CD1c-positive myeloid dendritic cell (primary cell): ENCODE results near the gene MMP8.
A peak's percentile ranks its signal among the peaks of the same experiment; 100 is the strongest.

Experiments
- DNase-seq: peaks from one replicate; pipeline ENCODE4 v3.0.0-alpha.2; 2016; ENCODE audit errors: extremely low spot score

Gene MMP8

DNA sequence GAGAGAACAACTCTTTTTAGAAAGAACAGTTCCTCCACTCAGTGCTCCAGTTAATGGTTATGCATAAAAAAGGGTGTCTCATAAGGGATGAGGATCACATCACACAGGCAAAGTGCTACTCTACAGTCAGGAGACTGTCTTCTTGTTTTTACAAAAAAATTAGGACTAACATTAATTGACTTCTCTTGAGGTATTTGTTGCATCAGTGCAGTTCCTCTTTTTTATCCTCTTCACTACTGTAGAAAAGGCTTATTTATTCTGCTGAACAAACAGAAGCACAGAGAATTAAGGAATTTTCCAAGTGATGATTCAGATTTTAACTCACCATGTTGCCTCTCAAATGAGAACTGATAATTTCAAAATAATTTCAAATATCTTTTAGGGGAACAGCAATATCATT lies 1.9 kb downstream of the MMP8 start:
- peak; percentile 85 for DNase-seq

DNA sequence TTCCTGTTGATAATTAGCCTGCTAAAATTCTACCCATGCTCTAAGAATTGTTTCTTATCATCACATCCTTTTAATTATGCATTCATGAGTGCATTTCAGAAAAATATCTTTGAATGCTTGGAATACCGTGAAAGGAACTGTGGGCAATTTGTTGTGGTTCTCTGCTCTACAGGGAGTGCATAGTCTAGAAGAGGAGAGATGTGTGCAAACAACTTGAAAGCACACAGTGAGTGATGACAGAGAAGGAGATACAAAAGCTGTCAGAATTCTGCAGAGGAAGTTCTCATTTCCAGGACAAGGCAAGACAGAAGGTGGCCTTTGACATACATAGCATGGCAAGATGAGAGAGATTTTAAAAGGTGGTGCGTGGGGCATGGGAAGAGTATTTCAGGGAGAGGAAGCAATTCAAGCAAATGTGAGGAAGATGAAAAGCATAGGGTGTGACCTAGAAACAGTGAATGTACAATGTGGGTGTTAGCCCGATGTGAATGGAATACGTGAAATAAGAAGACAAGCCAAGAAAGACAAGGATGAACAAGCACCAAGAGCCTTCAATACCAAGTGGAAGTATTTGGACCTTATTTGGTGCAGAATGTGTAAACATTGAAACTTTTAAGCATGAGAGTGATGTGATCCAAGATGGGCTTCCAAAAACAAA lies 5.0 kb downstream of the MMP8 start:
- no peak for DNase-seq

DNA sequence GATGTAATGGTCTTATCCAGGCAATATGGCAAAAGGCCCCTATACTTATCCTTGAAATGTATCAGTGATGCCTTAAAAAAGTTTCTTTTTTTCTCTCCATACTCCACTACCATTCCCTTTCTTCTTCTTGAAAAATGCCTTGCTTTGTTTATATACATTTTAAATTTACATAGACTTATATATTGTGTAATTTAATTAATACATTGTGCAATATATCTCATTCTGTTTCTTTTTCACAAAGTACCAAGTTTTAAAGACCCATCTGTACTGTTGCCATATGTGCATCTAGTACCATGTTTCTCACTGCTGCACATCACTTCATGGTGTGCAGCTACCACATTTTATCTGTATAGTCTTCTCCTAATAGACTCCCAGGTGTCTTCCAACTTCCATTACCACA lies 7.5 kb downstream of the MMP8 start:
- no peak for DNase-seq

DNA sequence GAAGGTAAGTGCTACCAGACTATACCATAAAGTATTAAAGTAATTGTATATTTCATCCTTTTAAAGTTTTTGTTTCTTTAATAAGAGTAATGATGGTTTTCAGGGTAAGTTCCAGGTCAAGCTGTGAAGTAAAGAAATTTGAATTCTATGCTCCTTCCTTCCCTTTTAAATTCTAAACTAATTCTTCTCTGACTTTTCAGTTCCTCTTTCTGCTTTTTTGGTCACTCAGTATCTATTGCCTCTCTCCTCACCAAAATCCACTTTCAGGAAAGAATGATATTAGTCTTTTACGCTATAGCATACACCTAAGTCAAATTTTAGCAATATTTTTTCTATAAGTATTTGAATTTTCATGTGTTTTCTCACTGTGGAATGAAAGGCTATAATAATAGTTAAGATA lies 8.2 kb downstream of the MMP8 start:
- DNase-seq: peak; percentile 55

DNA sequence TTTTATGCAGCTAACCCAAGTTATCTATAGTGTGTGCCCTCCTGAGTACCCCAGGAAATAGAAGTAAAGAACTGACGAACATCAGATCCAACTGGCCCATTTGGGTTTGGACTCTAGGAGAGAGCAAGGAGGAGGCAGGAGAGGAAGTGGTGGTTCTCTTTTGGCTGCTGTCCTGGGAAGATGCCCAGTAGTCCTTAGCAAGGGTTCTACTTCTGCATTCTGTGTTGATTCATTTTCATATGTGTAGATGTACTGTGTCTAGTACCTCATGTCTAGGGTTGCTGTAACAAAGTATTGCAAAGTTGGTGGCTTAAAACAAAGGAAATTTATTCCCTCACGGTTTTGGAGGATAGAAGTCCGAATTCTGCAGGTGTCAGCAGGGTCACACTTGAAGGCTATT lies 12.6 kb downstream of the MMP8 start:
- peak; percentile 74 for DNase-seq

DNA sequence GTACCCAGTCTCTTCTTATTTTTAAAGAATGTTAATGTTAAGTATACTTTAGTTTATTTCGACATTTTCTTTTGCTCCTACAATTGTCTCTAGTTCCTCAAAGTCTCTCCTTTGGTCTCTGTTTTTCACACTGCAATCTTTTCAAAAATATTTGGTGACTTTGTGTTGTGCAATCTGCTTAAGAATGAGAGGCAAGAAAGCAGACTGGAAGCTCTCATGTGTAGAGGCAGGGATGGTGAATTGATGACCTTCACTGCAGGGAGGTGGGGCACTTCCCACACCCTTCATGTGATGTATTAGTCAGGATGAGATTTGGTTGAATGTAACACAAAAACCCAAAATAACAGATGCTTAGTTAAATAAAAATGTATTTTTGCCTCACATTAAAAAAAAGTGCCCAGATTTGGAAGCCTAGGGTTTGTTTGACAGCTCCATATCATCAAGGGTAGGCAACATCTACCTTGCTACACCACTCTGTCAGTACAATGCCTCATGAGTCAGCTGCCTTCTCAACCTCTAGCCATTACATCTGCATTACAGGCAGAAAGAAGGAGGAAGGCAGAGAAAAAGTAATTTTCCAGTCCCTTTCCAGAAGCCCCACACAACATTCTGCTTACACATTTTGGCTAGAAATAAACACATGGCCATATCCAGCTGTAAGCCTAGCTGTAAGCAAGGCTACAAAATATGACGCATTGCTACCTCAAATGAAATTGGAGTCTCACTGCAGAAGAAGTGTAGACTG lies 15.4 kb downstream of the MMP8 start:
- peak; percentile 54 for DNase-seq

DNA sequence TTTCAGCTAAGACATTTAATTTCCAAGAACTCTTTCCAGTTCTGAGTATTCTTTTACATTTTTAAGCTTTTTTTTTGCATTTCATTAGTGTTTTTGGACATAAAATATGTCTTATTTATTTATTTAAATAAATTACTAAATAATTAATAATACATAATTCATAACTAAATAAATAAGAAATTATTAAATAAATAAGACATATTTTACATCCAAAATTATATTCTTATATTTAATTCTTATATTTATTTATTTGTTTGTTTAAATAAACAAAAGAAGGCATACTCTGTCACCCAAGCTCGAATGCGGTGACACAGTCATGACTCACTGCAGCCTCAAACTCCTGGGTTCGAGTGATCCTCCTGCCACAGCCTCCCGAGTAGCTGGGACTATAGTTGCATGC lies 16.1 kb downstream of the MMP8 start:
- no peak for DNase-seq

DNA sequence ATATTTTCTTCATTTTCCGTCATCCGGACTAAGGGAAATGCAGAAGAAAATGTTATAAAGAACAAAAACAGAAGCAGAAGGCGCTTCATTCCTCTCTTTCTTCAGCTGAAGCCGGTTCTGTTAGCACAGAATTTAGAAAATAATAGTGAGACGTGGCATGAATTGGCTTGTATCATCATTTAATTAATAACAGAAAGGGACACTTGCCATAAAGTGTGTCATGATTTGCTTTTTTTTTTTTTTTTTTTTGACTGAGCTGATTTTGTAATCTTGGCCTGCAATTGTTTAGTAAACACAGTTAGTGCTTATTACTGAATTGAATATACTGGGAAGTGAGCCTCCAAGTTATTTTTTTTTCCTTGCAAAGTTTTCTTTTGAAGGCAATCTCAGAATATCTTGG lies 19.1 kb downstream of the MMP8 start, which contains the start of gene MMP27:
Gene MMP27, minus strand, starts transcription at position 144 of the 400 bp plus-strand sequence. Its CDS starts 55 bp downstream, at position 89.
- DNase-seq: no peak

DNA sequence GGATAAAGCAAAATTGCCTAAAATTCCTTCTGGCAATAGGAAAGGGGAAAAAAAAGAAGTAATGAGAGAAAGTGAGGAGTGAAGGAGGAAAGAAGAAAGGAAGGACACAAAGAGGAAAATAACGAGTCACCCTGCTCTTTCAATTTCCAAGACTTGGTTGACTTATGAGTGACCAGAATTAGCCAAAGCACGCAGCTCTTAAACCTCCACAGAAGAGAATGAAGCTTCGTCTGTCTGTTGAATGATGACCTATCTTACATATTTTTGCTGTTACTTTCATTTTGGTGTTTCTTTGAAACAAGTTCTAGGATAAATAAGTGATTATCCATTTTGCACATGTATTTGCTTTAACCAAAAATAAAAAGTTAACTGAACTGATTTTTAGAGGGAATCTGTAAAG lies 19.9 kb downstream of the MMP8 start:
- no peak for DNase-seq

DNA sequence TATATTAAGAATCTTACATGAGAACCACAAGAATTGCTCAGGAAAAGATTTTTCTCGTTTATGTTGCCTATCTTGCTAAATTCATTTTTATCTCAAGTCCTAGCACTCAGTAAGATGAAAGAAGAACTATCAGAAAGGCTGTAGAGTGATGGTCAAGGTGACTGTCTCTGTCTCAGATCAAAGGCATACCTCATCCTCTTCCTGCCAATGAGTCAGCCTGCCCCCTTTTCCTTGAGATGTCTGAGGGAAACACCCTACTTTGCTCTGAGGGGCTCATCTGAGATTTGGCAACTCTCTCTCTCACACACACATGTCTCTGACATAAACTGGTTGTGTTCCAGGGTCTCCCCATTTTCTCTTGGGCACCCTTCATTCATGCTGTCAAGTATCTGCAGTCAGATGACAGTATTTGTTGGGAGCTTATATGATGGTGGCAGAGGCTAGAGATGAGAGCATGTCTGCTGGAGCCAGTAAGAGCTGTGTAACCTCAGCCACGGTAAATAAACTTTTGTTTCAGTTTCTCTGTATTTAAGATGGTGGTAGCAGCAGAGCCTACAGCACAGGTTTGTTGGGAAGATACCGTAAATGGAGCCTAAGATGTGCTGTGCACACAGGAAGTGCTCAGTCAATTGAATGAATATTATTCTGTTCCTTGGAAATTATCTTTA lies 20.8 kb downstream of the MMP8 start:
- DNase-seq: no peak

DNA sequence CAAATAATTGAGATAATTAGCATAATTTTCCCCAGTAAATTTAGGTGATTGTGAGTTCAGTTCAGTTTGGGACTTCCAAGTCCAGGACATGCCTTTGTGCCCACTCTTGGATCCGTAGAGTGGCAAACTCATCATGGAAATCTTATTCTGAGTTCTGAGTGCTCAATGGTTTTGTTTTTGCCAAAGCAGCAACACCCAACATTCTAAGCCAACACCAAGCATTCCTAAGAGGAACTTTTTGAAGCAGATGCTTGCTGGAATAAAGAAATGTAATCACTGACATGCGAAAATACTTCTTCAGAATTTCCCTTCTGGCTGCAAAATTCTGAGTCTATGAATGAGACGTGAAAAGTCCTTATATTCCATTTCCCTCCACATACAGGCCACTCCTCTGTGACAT lies 29.6 kb downstream of the MMP8 start:
- DNase-seq: no peak

DNA sequence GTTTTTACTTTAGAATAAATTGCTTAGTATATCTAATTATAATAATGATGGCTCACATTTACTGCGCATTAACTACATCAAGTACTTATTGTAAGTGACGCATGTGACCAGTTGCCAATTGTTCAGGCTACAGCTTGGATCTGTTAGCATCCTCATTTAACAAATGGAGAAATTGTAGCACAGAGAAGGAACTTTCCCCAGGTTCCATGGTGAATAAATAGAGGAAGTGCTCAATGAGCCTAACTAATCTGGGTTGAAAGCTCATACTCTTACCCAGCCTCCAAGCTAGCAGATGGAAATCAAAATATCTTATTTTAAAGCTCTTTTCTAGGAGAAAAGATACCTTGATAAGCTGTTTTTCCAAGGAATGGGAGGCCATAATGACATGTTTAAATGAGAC lies 39.0 kb downstream of the MMP8 start:
- peak; percentile 66 for DNase-seq

DNA sequence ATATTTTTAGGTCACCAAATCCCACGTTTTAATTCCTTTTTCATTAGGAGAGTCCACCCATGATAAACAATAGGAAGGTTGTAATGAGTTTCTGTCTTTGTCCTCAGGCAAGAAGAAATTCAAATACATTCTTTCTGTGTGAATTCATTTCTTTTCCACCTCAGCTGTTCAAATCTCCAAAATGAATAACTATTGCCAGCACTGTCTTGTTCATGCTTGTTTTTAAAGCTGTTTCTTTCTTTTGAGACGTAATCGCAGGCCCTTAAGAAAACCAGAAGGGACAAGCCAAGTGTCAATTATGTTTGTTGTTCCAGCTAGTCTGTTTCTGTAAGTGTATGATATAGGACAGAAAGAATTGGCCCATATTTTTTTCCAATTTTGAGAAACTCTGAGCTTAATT lies 39.4 kb downstream of the MMP8 start:
- DNase-seq: no peak

DNA sequence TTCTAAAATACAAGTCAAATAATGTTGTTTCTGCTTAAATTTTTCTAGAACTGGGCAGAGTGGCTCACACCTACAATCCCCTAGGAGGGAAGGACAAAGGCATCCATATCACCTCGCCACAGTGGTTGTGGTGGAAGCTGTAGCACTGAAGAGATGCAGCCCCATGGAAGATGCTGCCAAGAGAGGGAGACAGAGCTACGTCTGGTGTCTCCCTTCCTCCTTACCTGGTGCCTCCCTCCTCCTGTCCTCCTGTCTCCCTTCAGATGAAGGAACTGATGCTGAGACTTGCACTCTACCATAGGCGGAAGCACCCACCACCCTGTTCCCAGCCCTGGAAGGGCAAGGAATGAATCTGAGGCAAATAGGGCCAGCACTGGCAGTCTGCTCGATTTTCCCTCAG lies 41.5 kb downstream of the MMP8 start:
- DNase-seq: no peak

DNA sequence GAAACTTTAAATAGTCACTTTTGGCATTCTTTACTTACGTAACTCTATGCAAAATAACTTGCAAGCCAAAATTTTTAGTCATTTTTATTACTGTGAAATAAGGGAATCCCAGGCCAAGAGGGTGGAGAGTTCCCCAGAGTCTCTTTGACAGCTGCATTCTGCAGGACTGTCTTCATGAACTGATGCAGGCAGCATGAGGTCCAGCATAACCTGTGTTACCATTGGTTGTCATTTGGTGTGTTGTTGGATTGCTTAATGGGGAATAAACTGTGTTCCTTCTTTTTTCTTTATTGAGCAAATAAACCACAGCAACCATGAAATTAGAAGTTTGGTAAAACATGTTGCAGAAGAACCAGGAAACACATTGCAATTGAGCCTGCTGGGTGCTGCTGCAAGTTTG lies 43.8 kb downstream of the MMP8 start:
- DNase-seq: peak; percentile 29

DNA sequence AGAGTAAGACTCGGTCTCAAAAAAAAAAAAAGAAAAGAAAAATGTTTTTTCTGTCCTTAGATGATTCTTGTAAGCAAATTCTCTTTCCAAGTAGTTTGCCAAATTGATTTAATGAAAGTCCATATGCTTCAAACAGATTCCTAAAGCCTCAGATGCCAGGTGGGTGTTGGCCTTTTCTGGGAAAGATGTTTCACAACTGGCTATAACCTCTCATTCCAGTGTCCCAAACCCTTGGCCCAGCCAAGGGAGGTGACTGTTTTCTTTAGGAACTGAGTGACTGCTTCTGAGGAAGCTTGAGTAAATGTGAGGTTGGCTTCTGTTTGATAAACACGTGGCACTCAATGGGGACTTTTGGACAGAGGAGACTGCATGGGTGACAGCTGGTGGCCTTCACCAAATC lies 46.7 kb downstream of the MMP8 start:
- no peak for DNase-seq

DNA sequence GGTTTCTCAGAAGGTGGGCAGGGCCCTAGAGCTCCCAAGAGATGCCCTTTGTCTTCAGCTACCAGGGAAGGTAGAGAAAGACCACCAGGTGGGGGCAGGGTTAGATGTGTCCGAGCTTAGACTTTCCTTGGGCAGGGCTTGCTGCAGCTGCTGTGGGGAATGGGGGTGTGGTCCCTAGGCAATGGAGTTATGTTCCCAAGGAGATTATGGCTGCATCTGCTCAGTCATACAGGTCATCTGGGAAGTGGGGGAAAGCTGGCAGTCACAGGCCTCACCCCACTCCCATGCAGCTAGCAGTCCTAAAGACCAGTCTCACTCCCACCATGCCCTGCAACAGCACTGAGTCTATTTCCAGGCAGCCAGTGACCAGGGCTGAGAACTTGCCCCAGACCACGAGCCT lies 48.7 kb downstream of the MMP8 start:
- no peak for DNase-seq

DNA sequence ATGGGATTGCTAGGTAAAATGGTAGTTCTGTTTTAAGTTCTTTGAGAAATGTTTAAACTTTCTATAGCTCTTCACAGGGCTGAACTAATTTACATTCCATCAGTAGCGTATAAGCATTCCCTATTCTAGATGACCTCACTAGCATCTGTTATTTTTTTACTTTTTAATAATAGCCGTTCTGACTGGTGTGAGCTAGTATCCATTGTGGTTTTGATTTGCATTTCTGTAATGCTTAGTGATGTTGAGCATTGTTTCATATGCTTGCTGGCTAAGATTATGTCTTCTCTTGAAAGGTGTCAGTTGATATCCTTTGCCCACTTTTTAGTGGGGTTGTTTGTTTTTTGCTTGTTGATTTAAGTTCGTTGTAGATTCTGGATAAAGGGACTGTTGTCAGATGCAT lies 55.1 kb downstream of the MMP8 start:
- no peak for DNase-seq

DNA sequence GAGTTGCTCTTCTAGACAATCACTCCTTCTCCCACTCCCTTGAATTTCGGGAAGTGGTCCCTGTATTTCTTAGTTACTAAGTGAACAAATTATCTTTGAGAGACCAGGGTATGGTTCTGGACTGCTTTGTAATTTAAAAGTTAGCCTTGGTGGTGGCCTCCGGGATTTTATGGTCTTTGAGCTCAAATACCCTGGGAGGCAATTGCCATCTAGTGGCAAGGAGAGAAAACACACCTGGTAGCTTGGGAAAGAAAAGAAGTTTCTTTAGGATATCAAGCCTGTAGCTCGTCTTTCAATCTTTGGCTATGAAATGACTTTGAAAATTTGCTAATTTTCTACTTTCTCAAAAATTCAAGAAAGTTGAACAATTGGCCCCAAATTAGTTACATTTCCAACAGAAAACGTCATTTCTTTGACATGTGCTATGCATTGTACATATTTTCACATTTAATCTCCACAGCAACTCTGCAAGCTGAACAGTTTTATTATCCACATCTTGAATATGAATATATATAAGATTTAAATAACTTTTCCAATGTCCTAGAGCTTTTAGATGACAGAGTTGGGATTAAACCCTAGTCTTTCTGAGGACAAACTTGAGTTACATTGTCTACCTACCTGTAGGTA lies 58.3 kb downstream of the MMP8 start:
- peak; percentile 60 for DNase-seq

DNA sequence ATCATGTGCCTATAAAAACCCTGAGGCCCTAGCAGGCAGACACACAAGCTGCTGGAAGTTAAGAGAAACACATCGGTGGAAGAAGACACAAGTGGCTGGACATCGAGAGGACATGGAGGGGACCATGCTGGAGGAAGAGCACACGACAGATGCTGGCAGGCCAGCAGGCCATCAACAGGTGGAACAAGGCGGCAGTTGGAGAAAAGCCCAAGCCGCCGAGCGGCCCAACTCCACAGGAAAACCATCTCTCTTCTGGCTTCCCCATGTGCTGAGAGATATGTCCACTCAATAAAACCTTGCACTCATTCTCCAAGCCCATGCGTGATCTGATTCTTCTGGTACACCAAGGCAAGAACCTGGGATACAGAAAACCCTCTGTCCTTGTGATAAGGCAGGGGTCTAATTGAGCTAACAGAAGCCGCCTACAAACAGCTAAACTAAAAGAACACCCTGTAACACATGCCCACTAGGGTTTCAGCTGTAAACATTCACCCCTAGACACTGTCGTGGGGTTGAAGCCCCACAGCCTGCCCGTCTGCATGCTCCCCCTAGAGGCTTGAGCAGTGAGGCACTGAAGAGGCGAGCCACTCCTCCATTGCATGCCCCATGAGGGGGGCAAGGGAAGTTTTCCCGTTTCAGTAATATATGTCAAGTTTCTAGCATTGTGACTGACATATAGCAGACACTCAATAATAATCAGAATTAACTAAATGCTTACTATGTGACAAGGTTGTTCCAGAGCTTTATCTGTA lies 60.6 kb downstream of the MMP8 start:
- DNase-seq: no peak

DNA sequence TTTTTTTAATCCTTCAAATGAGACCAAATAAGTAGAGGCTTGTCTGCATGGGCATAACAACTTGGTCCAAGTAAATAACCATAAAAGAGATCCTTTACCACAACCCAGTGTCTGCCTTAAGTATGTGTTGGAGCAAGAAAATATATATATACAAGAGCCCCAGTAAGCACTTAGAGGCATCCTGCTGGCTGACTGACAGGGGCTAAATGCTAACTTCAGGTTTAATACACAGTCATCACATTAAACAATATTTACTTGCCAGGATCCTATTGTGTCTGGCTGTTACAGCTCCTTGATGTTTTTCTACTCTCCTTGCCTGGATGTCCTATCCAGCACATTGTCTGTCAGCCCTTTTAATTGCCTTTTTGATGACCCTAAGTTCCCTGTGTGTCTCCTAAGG lies 62.1 kb downstream of the MMP8 start:
- DNase-seq: no peak
